Ishikawa (cell line): ENCODE results near the gene COX5A.
A peak's percentile ranks its signal among the peaks of the same experiment; 100 is the strongest.

ENCODE experiments used
- CEBPB ChIP-seq: IDR thresholded peaks from 2 replicates; pipeline ENCODE4 v1.6.1; 2012
- CREB1 ChIP-seq: IDR thresholded peaks from 2 replicates; pipeline ENCODE4 v1.6.1; 2012; ENCODE audit warnings: low read depth
- EGR1 ChIP-seq: IDR thresholded peaks from 2 replicates; pipeline ENCODE4 v1.6.1; 2012
- EP300 ChIP-seq: IDR thresholded peaks from 2 replicates; pipeline ENCODE4 v1.6.1; 2012; ENCODE audit warnings: borderline replicate concordance
- FOXM1 ChIP-seq: IDR thresholded peaks from 2 replicates; pipeline ENCODE4 v1.6.1; 2012; ENCODE audit warnings: low read depth, borderline replicate concordance
- MAX ChIP-seq: IDR thresholded peaks from 2 replicates; pipeline ENCODE4 v1.6.1; 2012
- NFIC ChIP-seq: IDR thresholded peaks from 2 replicates; pipeline ENCODE4 v1.6.1; 2012
- RAD21 ChIP-seq: IDR thresholded peaks from 2 replicates; pipeline ENCODE4 v1.6.1; 2012; ENCODE audit warnings: low read depth
- REST ChIP-seq: IDR thresholded peaks from 2 replicates; pipeline ENCODE4 v1.6.1; 2012; ENCODE audit warnings: low read depth, mild to moderate bottlenecking
- TAF1 ChIP-seq: IDR thresholded peaks from 2 replicates; pipeline ENCODE4 v1.6.1; 2012; ENCODE audit warnings: low read depth, mild to moderate bottlenecking
- TCF12 ChIP-seq: IDR thresholded peaks from 2 replicates; pipeline ENCODE4 v1.6.1; 2012; ENCODE audit warnings: low read depth
- TEAD4 ChIP-seq: IDR thresholded peaks from 2 replicates; pipeline ENCODE4 v1.6.1; 2012
- USF1 ChIP-seq: IDR thresholded peaks from 2 replicates; pipeline ENCODE4 v1.6.1; 2012
- YY1 ChIP-seq: IDR thresholded peaks from 2 replicates; pipeline ENCODE4 v1.6.1; 2012; ENCODE audit warnings: low read depth
- ZBTB7A ChIP-seq: IDR thresholded peaks from 2 replicates; pipeline ENCODE4 v1.6.1; 2012; ENCODE audit warnings: low read depth

COX5A gene

GRCh38 chr15:74889883-74890664, 47.8 kb downstream of the COX5A start, which contains the start of gene MPI:
Gene MPI (plus strand): TSS chr15:74890042. CDS start chr15:74890074, 32 bp downstream.
- TF ChIP-seq FOXM1, result no peak
- peak; percentile 61; the same call in 1 of the 2 replicates for TF ChIP-seq TCF12
- peak; percentile 83 for TF ChIP-seq MAX
- TF ChIP-seq CREB1, result peak; percentile 53
- 0 out of 2 replicates have a peak, but pooled peaks have one; percentile 26 for TF ChIP-seq USF1
- TF ChIP-seq CEBPB, result no peak
- peak; percentile 93 for TF ChIP-seq YY1
- TF ChIP-seq TAF1, result peak; percentile 88
- TF ChIP-seq ZBTB7A, result peak; percentile 67

DNA sequence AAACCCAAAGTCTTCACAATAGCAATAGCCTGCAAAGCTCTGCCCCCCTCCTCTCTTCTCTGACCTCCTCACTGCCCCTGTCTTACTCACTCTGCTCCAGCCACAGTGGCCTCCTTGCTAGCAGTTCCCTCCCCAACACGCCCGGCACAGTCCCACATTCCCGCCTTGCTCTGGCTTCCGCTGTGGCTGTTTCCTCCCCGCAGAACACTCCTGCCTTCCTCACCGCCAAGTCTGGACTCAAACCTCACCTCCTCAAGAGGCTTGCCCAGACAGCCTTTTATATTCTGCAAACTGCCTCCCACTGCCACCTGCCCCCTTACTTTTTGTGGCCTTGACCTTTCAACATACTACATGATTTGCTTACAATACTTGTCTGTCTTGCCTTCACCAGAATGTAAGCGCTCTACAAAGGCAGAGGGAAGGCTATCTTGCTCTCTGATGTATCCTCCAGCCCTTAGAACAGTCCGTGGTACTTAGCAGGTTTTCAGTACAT, 48.4 kb downstream of the COX5A start:
- TF ChIP-seq FOXM1 (no peak), YY1 (no peak), RAD21 (no peak), CREB1 (no peak), REST (no peak), ZBTB7A (no peak), EGR1 (no peak), NFIC (no peak), CEBPB (no peak)

GRCh38 chr15:74888716-74889115, 49.2 kb downstream of the COX5A start:
- TF ChIP-seq TEAD4, result no peak
- no peak for TF ChIP-seq TAF1
- TF ChIP-seq EGR1, result no peak
- TF ChIP-seq RAD21, result no peak
- no peak for TF ChIP-seq MAX
- no peak for TF ChIP-seq CREB1
- no peak for TF ChIP-seq YY1
- no peak for TF ChIP-seq FOXM1
- TF ChIP-seq TCF12, result no peak
- no peak for TF ChIP-seq CEBPB

GRCh38 chr15:74885461-74885860, 52.4 kb downstream of the COX5A start:
- TF ChIP-seq CREB1, result no peak
- TF ChIP-seq NFIC, result no peak
- TF ChIP-seq RAD21, result no peak
- TF ChIP-seq ZBTB7A, result no peak

DNA sequence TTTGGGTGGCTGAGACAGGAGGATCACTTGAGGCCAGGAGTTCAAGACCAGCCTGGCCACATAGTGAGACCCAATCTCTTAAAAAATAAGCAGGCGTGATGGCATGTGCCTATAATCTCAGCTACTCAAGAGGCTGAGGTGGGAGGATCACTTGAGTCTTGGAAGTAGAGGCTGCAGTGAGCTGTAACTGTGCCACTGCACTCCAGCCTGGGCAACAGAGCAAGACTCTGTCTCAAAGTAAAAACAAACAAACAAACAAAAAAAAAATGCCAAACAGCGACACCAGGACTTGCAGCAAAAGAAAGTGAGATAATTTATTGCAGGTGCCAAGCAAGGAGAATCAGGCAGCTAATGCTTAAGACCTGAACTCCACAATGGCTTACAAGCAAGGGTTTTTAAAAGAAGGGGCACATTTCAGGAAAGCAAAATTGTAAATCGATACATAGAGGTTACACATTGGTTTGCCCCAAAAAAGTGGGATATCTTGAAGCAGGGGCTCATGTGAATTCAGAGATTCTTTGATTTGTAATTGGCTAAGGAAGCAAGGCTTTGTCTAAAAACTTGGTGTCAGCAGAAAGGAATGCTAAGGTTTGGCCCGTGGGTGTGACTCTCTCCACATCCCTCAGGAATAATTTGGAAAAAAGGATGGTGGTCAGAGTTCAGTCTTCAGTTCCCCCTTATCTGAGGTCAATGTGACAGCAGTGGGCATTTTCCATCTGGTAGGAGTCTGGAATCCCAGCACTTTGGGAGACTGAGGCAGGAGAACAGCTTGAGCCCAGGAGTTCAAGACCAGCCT, 53.2 kb downstream of the COX5A start:
- TF ChIP-seq CEBPB, result no peak
- no peak for TF ChIP-seq FOXM1
- TF ChIP-seq CREB1, result no peak
- no peak for TF ChIP-seq YY1
- TF ChIP-seq RAD21, result no peak
- TF ChIP-seq REST, result no peak
- no peak for TF ChIP-seq TEAD4

GRCh38 chr15:74882528-74882927, 55.3 kb downstream of the COX5A start:
- TF ChIP-seq TCF12 (no peak), USF1 (no peak), RAD21 (no peak), REST (no peak), TEAD4 (no peak), MAX (no peak), CEBPB (no peak), TAF1 (no peak), EP300 (no peak), ZBTB7A (no peak), NFIC (no peak), YY1 (no peak), EGR1 (no peak), FOXM1 (no peak), CREB1 (no peak)
